Epithelial cell of esophagus (primary cell): ENCODE data around the gene SHISAL1.

Experiments used
- DNase-seq: peaks from one replicate; pipeline ENCODE4 v3.0.0; 2010; ENCODE audit warnings: low read depth
- H3K4me3 ChIP-seq: 2 replicates; pipeline ENCODE4 v1.5.1; 2011; ENCODE audit warnings: mild to moderate bottlenecking, low read length, control low read depth
- TF ChIP-seq, protein P1 (sequence below): IDR thresholded peaks from 2 replicates; pipeline ENCODE4 v1.5.1; 2011; ENCODE audit warnings: low read depth, mild to moderate bottlenecking, low read length, control low read depth, inconsistent platforms; ENCODE audit not compliant: insufficient read depth; ENCODE audit errors: missing control alignments

The SHISAL1 gene

GRCh38 chr22:44269117-44269498 lies 43.6 kb downstream of the SHISAL1 start:
- DNase-seq = no peak
- TF ChIP-seq, protein P1, sequence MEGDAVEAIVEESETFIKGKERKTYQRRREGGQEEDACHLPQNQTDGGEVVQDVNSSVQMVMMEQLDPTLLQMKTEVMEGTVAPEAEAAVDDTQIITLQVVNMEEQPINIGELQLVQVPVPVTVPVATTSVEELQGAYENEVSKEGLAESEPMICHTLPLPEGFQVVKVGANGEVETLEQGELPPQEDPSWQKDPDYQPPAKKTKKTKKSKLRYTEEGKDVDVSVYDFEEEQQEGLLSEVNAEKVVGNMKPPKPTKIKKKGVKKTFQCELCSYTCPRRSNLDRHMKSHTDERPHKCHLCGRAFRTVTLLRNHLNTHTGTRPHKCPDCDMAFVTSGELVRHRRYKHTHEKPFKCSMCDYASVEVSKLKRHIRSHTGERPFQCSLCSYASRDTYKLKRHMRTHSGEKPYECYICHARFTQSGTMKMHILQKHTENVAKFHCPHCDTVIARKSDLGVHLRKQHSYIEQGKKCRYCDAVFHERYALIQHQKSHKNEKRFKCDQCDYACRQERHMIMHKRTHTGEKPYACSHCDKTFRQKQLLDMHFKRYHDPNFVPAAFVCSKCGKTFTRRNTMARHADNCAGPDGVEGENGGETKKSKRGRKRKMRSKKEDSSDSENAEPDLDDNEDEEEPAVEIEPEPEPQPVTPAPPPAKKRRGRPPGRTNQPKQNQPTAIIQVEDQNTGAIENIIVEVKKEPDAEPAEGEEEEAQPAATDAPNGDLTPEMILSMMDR = no peak
- H3K4me3 ChIP-seq = no peak overlapping the region

DNA sequence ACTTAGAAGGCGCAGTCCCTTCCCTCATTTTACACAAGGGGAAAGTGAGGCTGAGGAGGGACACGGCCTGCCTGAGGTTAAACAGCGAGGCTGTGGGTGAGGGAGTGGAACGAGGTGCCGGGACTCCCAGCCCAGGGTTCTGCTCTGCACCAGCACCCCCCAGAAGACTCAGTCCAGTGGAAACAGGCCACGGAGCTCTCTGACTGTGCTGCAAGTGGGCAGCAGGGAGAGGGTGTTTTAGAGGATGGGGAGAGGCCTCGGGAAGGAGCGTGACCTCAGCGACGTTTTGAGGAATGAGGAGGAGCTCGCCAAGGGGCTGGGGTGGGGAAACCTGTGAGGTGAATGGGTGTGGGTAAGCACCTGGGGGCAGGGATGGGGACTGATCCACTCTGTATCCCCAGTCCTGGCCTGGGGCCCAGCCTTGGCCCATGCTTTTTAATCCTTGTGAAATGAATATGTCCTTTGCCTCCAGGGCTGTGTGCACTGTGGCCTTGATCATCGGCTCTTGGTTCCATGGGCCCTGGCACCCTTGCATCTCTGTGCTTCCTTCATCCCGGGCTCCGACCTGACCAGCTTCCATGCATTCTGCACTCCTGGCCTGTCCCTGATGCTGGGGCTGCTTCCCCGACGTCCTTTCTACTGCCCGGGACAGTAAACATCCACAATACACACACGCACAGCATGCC lies 44.2 kb downstream of the SHISAL1 start:
- no peak overlapping the region for H3K4me3 ChIP-seq

DNA sequence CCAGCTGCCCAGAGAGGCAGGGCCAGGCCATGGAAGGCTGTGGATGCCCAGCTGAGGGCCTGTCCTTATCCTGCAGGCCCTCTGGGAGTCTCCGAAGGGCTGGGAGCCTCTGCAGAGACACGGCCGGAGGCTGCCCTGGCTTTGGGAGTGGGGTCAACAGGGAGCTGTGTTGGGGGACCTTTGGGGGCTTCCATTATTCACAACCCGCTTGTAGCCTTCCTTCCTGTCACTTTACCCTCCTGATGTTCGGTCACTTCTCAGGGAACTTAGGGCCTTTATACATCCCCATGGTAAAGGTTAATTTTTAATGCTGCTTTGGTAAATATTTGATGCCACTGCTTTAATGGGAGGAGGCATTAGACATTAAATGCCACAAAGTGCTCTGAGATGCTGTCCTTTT lies 44.9 kb downstream of the SHISAL1 start:
- DNase-seq = no peak
- TF ChIP-seq, protein P1 = no peak

More for the DNA sequence above, 44.2 kb downstream of the SHISAL1 start:
- no peak for DNase-seq
- TF ChIP-seq, protein P1 = no peak

GRCh38 chr22:44266796-44267760 lies 45.7 kb downstream of the SHISAL1 start:
- no peak for DNase-seq
- no peak overlapping the region for H3K4me3 ChIP-seq
- TF ChIP-seq, protein P1 = no peak

More for the DNA sequence above, 44.9 kb downstream of the SHISAL1 start:
- no peak overlapping the region for H3K4me3 ChIP-seq

- TF ChIP-seq, protein P1 = no peak
- no peak for DNase-seq
- H3K4me3 ChIP-seq = no peak overlapping the region
Observed at GRCh38 chr22:44263547-44263946, 49.2 kb downstream of the SHISAL1 start.

GRCh38 chr22:44261861-44262595 lies 50.7 kb downstream of the SHISAL1 start:
- TF ChIP-seq, protein P1 = no peak
- H3K4me3 ChIP-seq = no peak overlapping the region
- DNase-seq = no peak
